Placental epithelial cell (primary cell): ENCODE measurements around the gene ALG2. TPM values are rescaled to one million over a fixed set of nuclear protein-coding genes. Genes with fewer than 3 reads are reported as not detected.

Source experiments
- small RNA-seq: library from RNA; depleted of rRNA; stranded (forward); fragments of <200 nt; gene quantifications from one replicate; pipeline ENCODE3, GENCODE V24; 2012
- total RNA-seq: library from RNA; depleted of rRNA; stranded (reverse); fragments of >200 nt; gene quantifications from 2 replicates; pipeline ENCODE4 v1.2.3, GENCODE V29; 2012

The ALG2 gene
- total RNA-seq: 39.7 and 42.1 TPM in 2 replicates

GRCh38 chr9:99221621-99222415 is at the start of gene ALG2, which contains the start of gene SEC61B:
Gene ALG2, minus strand, starts transcription at chr9:99221942. Its CDS starts 48 bp downstream, at chr9:99221894.
Gene SEC61B, plus strand, starts transcription at chr9:99222282. Its CDS starts 82 bp downstream, at chr9:99222364.

Small RNA genes lying within 50 kb of the gene (small RNA-seq; reads per million reads assigned to genes)
- gene RN7SL794P: not detected

Other genes starting within 250 kb of the ALG2 start
- 148 TPM in 2 replicates for gene TGFBR1, start 116.8 kb downstream of the ALG2 start, total RNA-seq
- 76.6 and 157 TPM in 2 replicates for gene SEC61B, start 340 bp upstream of the ALG2 start, total RNA-seq